ENCODE data around the gene SLC49A3.

The SLC49A3 gene

GRCh38 chr4:663438-664428, 25.2 kb downstream of the SLC49A3 start:
- peak overlapping the region; percentile 66 for H3K27ac ChIP-seq (ENCODE audit: low read depth, low read length)
- H3K79me2 ChIP-seq (ENCODE audit: insufficient read depth, low read length): no peaks in the 10 kb centered on the region
- H4K20me1 ChIP-seq (ENCODE audit: low read depth, low read length): no peaks in the 10 kb centered on the region
- H3K4me2 ChIP-seq (ENCODE audit: low read depth, low read length, poor library complexity, severe bottlenecking): peak overlapping the region; percentile 64
- H3K4me3 ChIP-seq (ENCODE audit: insufficient read depth, low read length, poor library complexity, severe bottlenecking): peak overlapping the region; percentile 73
- peak overlapping the region; percentile 80 for H3K9ac ChIP-seq (ENCODE audit: low read length)
- no peaks in the 10 kb centered on the region for H3K27me3 ChIP-seq (ENCODE audit: low read length)
- no peaks in the 10 kb centered on the region for H3K9me3 ChIP-seq (ENCODE audit: insufficient read depth, low read length)
- 0 out of 2 replicates have a peak, but pooled peaks cover 6% of the 10 kb centered on the region for H3F3A ChIP-seq (ENCODE audit: insufficient read depth)
- peak overlapping the region; percentile 33 for H2AFZ ChIP-seq (ENCODE audit: low read depth, low read length, severe bottlenecking)
- TF ChIP-seq EZH2phosphoT487 (conservative IDR thresholded peaks at IDR 0.05; ENCODE audit: low read length): no peak
- no peak for TF ChIP-seq CTCF (IDR thresholded peaks at IDR 0.05; ENCODE audit: insufficient read depth, low read length, poor library complexity, severe bottlenecking)
- no peaks in the 10 kb centered on the region for H3K9me2 ChIP-seq (replicated peaks; ENCODE audit: insufficient read depth, low read length)
- H3K36me3 ChIP-seq (ENCODE audit: low read length): no peaks in the 10 kb centered on the region

GRCh38 chr4:663046-663437, 25.9 kb downstream of the SLC49A3 start:
- H3K9ac ChIP-seq (ENCODE audit: low read length): peak overlapping the region; percentile 80
- no peaks in the 10 kb centered on the region for H3K36me3 ChIP-seq (ENCODE audit: low read length)
- TF ChIP-seq CTCF (IDR thresholded peaks at IDR 0.05; ENCODE audit: insufficient read depth, low read length, poor library complexity, severe bottlenecking) (no peak), EZH2phosphoT487 (conservative IDR thresholded peaks at IDR 0.05; ENCODE audit: low read length) (no peak)
- H3F3A ChIP-seq (ENCODE audit: insufficient read depth): 0 out of 2 replicates have a peak, but pooled peaks cover 6% of the 10 kb centered on the region
- peak overlapping the region; percentile 66 for H3K27ac ChIP-seq (ENCODE audit: low read depth, low read length)
- no peaks in the 10 kb centered on the region for H4K20me1 ChIP-seq (ENCODE audit: low read depth, low read length)
- H3K79me2 ChIP-seq (ENCODE audit: insufficient read depth, low read length): no peaks in the 10 kb centered on the region
- peak overlapping the region; percentile 33 for H2AFZ ChIP-seq (ENCODE audit: low read depth, low read length, severe bottlenecking)
- peak overlapping the region; percentile 73 for H3K4me3 ChIP-seq (ENCODE audit: insufficient read depth, low read length, poor library complexity, severe bottlenecking)
- H3K9me3 ChIP-seq (ENCODE audit: insufficient read depth, low read length): no peaks in the 10 kb centered on the region
- no peaks in the 10 kb centered on the region for H3K9me2 ChIP-seq (replicated peaks; ENCODE audit: insufficient read depth, low read length)
- H3K27me3 ChIP-seq (ENCODE audit: low read length): no peaks in the 10 kb centered on the region
- peak overlapping the region; percentile 64 for H3K4me2 ChIP-seq (ENCODE audit: low read depth, low read length, poor library complexity, severe bottlenecking)

GRCh38 chr4:661881-662761, 26.8 kb downstream of the SLC49A3 start:
- Histone ChIP-seq H4K20me1 (ENCODE audit: low read depth, low read length) (no peaks in the 10 kb centered on the region), H3K27me3 (ENCODE audit: low read length) (no peaks in the 10 kb centered on the region), H2AFZ (ENCODE audit: low read depth, low read length, severe bottlenecking) (no peak overlapping the region), H3K9me2 (replicated peaks; ENCODE audit: insufficient read depth, low read length) (no peaks in the 10 kb centered on the region), H3K27ac (ENCODE audit: low read depth, low read length) (no peak overlapping the region), H3K4me3 (ENCODE audit: insufficient read depth, low read length, poor library complexity, severe bottlenecking) (no peak overlapping the region), H3K9ac (ENCODE audit: low read length) (no peak overlapping the region), H3K36me3 (ENCODE audit: low read length) (no peaks in the 10 kb centered on the region), H3F3A (ENCODE audit: insufficient read depth) (no peaks in the 10 kb centered on the region), H3K4me2 (ENCODE audit: low read depth, low read length, poor library complexity, severe bottlenecking) (no peak overlapping the region), H3K79me2 (ENCODE audit: insufficient read depth, low read length) (no peaks in the 10 kb centered on the region), H3K9me3 (ENCODE audit: insufficient read depth, low read length) (no peaks in the 10 kb centered on the region)
- TF ChIP-seq EZH2phosphoT487 (conservative IDR thresholded peaks at IDR 0.05; ENCODE audit: low read length) (no peak), CTCF (IDR thresholded peaks at IDR 0.05; ENCODE audit: insufficient read depth, low read length, poor library complexity, severe bottlenecking) (no peak)
